HepG2 (cell line): ENCODE data around the gene PRELID2. TPM values are rescaled to one million over a fixed set of nuclear protein-coding genes. Genes with fewer than 3 reads are reported as not detected.

Experiments used
- AGO1 ChIP-seq: fragments of 200-400 bp; formaldehyde crosslinking; IDR thresholded peaks from 2 replicates; pipeline ENCODE4 v1.6.1; 2017; ENCODE audit warnings: mild to moderate bottlenecking, low read depth, low read length, moderate library complexity; ENCODE audit not compliant: poor library complexity, severe bottlenecking
- ATF7-NPFF ChIP-seq: sonication (generic); formaldehyde crosslinking; IDR thresholded peaks from 2 replicates; pipeline ENCODE4 v1.8.1; 2023; ENCODE audit warnings: mild to moderate bottlenecking, low read depth, missing genetic modification reagents, moderate library complexity
- FOSL2 ChIP-seq: sonication (generic); formaldehyde crosslinking; IDR thresholded peaks from 2 replicates; pipeline ENCODE4 v1.4.0; 2020; ENCODE audit warnings: missing genetic modification reagents
- FOXK1 ChIP-seq: sonication (generic); formaldehyde crosslinking; IDR thresholded peaks from 2 replicates; pipeline ENCODE4 v1.4.0; 2020; ENCODE audit warnings: low read depth, missing genetic modification reagents, borderline replicate concordance
- FOXK2 ChIP-seq: fragments of 450-650 bp; IDR thresholded peaks from 2 replicates; pipeline ENCODE4 v1.6.1; 2016
- HHEX ChIP-seq: IDR thresholded peaks from 2 replicates; pipeline ENCODE4 v1.6.1; 2016; ENCODE audit warnings: control low read depth
- HOXA9 ChIP-seq: sonication (generic); formaldehyde crosslinking; IDR thresholded peaks from 2 replicates; pipeline ENCODE4 v1.8.1; 2022; ENCODE audit warnings: missing genetic modification reagents, mild to moderate bottlenecking, moderate library complexity, borderline replicate concordance
- JUNB ChIP-seq: sonication (generic); formaldehyde crosslinking; IDR thresholded peaks from 2 replicates; pipeline ENCODE4 v1.8.0; 2022; ENCODE audit warnings: missing genetic modification reagents, mild to moderate bottlenecking, borderline replicate concordance
- NFYC ChIP-seq: IDR thresholded peaks from 2 replicates; pipeline ENCODE4 v1.6.1; 2016; ENCODE audit warnings: missing genetic modification reagents, missing compliant biosample characterization
- POLR2A ChIP-seq, 2 experiments: IDR thresholded peaks; 2 replicates each; pipeline ENCODE4 v1.6.1; 2011; ENCODE audit warnings: low read depth in 2 of 2, low read length in 2 of 2, mild to moderate bottlenecking in 1 of 2, moderate library complexity in 1 of 2; ENCODE audit not compliant: insufficient read depth in 1 of 2
- TERF1 ChIP-seq: sonication (generic); formaldehyde crosslinking; IDR thresholded peaks from 2 replicates; pipeline ENCODE4 v1.8.0; 2022; ENCODE audit warnings: mild to moderate bottlenecking, missing genetic modification reagents, moderate library complexity
- U2AF1 ChIP-seq: fragments of 200-400 bp; formaldehyde crosslinking; optimal IDR thresholded peaks from 2 replicates; pipeline ENCODE3; 2017; ENCODE audit warnings: mild to moderate bottlenecking, low read depth, low read length
- ZBTB7A ChIP-seq: sonication (generic); formaldehyde crosslinking; IDR thresholded peaks from 2 replicates; pipeline ENCODE4 v1.8.0; 2022; ENCODE audit warnings: mild to moderate bottlenecking, missing genetic modification reagents
- ZFY ChIP-seq: sonication (generic); formaldehyde crosslinking; IDR thresholded peaks from 2 replicates; pipeline ENCODE4 v1.4.0; 2020; ENCODE audit warnings: missing genetic modification reagents
- ZNF337 ChIP-seq: sonication (generic); formaldehyde crosslinking; IDR thresholded peaks from 2 replicates; pipeline ENCODE4 v1.5.1; 2020; ENCODE audit warnings: missing genetic modification reagents, low read depth, mild to moderate bottlenecking, borderline replicate concordance
- ZNF343 ChIP-seq: sonication (generic); formaldehyde crosslinking; IDR thresholded peaks from 2 replicates; pipeline ENCODE4 v1.4.0; 2020; ENCODE audit warnings: mild to moderate bottlenecking, missing genetic modification reagents
- ZNF446 ChIP-seq: sonication (generic); formaldehyde crosslinking; IDR thresholded peaks from 2 replicates; pipeline ENCODE4 v1.5.0; 2020; ENCODE audit warnings: mild to moderate bottlenecking, missing genetic modification reagents
- ZNF652 ChIP-seq: IDR thresholded peaks from 2 replicates; pipeline ENCODE4 v1.6.1; 2016; ENCODE audit warnings: low read depth, borderline replicate concordance
- ZNF792 ChIP-seq: IDR thresholded peaks from 2 replicates; pipeline ENCODE4 v1.6.1; 2016
- polyA plus RNA-seq, 8 experiments: library from polyadenylated mRNA; depleted of rRNA in 3 of 8; stranded (reverse) in 7 of 8; unstranded in 1 of 8; fragments of >200 nt; fragmentation: Illumina TruSeq in 4 of 8; extraction: Trizol in 4 of 8; gene quantifications; 2 replicates each; pipeline versions ENCODE4 v1.2.1 to v1.2.3, GENCODE V29; 2011 to 2016; ENCODE audit warnings: low read depth in 4 of 8, missing spikeins in 1 of 8, mixed read lengths in 1 of 8; ENCODE audit not compliant: insufficient read depth in 1 of 8
- total RNA-seq, 5 experiments: library from RNA; depleted of rRNA; stranded (reverse); fragments of >200 nt; fragmentation: Illumina TruSeq; extraction: Trizol; gene quantifications; 2 replicates each; pipeline ENCODE4 v1.2.3, GENCODE V29; 2016; ENCODE audit warnings: low read depth in 1 of 5
- TF ChIP-seq, protein P1 (sequence below): sonication (generic); formaldehyde crosslinking; IDR thresholded peaks from 2 replicates; pipeline ENCODE4 v1.8.1; 2023; ENCODE audit warnings: mild to moderate bottlenecking, missing genetic modification reagents
- TF ChIP-seq, protein P2 (sequence below): sonication (generic); formaldehyde crosslinking; IDR thresholded peaks from 2 replicates; pipeline ENCODE4 v1.8.0; 2022; ENCODE audit warnings: mild to moderate bottlenecking, missing genetic modification reagents
- TF ChIP-seq, protein P3 (sequence below): sonication (generic); formaldehyde crosslinking; conservative IDR thresholded peaks from 2 replicates; pipeline ENCODE4 v1.8.0; 2022; ENCODE audit warnings: low read depth, missing genetic modification reagents
- TF ChIP-seq, protein P4 (sequence below): sonication (generic); formaldehyde crosslinking; IDR thresholded peaks from 2 replicates; pipeline ENCODE4 v1.8.0; 2023; ENCODE audit warnings: mild to moderate bottlenecking, missing genetic modification reagents

The PRELID2 gene
- total and polyA plus RNA-seq, 2 of the 13 experiments (the other 11 are each of a cell fraction or from before 2014, with no cell fraction given) = 10.0 to 22.9 TPM

GRCh38 chr5:145834917-145835847 is at the start of gene PRELID2 (continued):
- TF ChIP-seq JUNB (no peak), ZNF792 (CRISPR knock-in tag) (0 out of 2 replicates have a peak, but pooled peaks have one; percentile 58), HHEX (CRISPR knock-in tag) (no peak), AGO1 (no peak), ZNF337 (peak; percentile 80; the same call in 1 of the 2 replicates), FOXK1 (CRISPR knock-in tag) (peak; percentile 82; the same call in 1 of the 2 replicates), ZNF652 (CRISPR knock-in tag) (0 out of 2 replicates have a peak, but pooled peaks have one; percentile 22), FOSL2 (CRISPR knock-in tag) (no peak), FOXK2 (no peak), ZBTB7A (CRISPR knock-in tag) (peak; percentile 59; the same call in 1 of the 2 replicates), TERF1 (CRISPR knock-in tag) (no peak), ZNF446 (CRISPR knock-in tag) (0 out of 2 replicates have a peak, but pooled peaks have one; percentile 37), NFYC (CRISPR knock-in tag) (peak; percentile 60), U2AF1 (peak; percentile 61), ZNF343 (CRISPR knock-in tag) (no peak), ATF7-NPFF (peak; percentile 87), ZFY (peak; percentile 94), POLR2A (IDR thresholded peaks at IDR 0.05; ENCODE audit: insufficient read depth in 1 of 2, low read depth in 2 of 2, low read length in 2 of 2) (peak; percentile 74 to 89), HOXA9 (CRISPR knock-in tag) (no peak; the same call in 1 of the 2 replicates)
- TF ChIP-seq, protein P1, sequence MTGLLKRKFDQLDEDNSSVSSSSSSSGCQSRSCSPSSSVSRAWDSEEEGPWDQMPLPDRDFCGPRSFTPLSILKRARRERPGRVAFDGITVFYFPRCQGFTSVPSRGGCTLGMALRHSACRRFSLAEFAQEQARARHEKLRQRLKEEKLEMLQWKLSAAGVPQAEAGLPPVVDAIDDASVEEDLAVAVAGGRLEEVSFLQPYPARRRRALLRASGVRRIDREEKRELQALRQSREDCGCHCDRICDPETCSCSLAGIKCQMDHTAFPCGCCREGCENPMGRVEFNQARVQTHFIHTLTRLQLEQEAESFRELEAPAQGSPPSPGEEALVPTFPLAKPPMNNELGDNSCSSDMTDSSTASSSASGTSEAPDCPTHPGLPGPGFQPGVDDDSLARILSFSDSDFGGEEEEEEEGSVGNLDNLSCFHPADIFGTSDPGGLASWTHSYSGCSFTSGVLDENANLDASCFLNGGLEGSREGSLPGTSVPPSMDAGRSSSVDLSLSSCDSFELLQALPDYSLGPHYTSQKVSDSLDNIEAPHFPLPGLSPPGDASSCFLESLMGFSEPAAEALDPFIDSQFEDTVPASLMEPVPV = peak; percentile 82
- TF ChIP-seq, protein P2, sequence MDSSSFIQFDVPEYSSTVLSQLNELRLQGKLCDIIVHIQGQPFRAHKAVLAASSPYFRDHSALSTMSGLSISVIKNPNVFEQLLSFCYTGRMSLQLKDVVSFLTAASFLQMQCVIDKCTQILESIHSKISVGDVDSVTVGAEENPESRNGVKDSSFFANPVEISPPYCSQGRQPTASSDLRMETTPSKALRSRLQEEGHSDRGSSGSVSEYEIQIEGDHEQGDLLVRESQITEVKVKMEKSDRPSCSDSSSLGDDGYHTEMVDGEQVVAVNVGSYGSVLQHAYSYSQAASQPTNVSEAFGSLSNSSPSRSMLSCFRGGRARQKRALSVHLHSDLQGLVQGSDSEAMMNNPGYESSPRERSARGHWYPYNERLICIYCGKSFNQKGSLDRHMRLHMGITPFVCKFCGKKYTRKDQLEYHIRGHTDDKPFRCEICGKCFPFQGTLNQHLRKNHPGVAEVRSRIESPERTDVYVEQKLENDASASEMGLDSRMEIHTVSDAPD (CRISPR knock-in tag) = peak; percentile 83
- TF ChIP-seq, protein P3, sequence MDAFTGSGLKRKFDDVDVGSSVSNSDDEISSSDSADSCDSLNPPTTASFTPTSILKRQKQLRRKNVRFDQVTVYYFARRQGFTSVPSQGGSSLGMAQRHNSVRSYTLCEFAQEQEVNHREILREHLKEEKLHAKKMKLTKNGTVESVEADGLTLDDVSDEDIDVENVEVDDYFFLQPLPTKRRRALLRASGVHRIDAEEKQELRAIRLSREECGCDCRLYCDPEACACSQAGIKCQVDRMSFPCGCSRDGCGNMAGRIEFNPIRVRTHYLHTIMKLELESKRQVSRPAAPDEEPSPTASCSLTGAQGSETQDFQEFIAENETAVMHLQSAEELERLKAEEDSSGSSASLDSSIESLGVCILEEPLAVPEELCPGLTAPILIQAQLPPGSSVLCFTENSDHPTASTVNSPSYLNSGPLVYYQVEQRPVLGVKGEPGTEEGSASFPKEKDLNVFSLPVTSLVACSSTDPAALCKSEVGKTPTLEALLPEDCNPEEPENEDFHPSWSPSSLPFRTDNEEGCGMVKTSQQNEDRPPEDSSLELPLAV (CRISPR knock-in tag) = no peak
- TF ChIP-seq, protein P4, sequence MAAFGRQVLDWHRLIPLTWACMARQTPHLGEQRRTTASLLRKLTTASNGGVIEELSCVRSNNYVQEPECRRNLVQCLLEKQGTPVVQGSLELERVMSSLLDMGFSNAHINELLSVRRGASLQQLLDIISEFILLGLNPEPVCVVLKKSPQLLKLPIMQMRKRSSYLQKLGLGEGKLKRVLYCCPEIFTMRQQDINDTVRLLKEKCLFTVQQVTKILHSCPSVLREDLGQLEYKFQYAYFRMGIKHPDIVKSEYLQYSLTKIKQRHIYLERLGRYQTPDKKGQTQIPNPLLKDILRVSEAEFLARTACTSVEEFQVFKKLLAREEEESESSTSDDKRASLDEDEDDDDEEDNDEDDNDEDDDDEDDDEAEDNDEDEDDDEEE = no peak
